HG02571 (cell line): ENCODE measurements around the gene SHISA6.

Experiments used
- ATAC-seq: cut with Tn5 transposase; IDR thresholded peaks from one replicate; pipeline ENCODE4 v1.9.1; 2021; ENCODE audit warnings: mild to moderate bottlenecking, moderate library complexity; ENCODE audit not compliant: unreplicated experiment

SHISA6 gene

GRCh38 chr17:11264183-11264871, 23.3 kb downstream of the SHISA6 start:
- ATAC-seq: no peak

- no peak for ATAC-seq
Measured at GRCh38 chr17:11267999-11268575, 27.1 kb downstream of the SHISA6 start.

- no peak for ATAC-seq
Measured at GRCh38 chr17:11269210-11269609, 28.2 kb downstream of the SHISA6 start.

GRCh38 chr17:11272191-11272590, 31.2 kb downstream of the SHISA6 start:
- ATAC-seq: no peak

- no peak for ATAC-seq
Measured at GRCh38 chr17:11273596-11273995, 32.6 kb downstream of the SHISA6 start.

- ATAC-seq: no peak
Measured at GRCh38 chr17:11274106-11274505, 33.1 kb downstream of the SHISA6 start.

- no peak for ATAC-seq
Measured at GRCh38 chr17:11276486-11276885, 35.5 kb downstream of the SHISA6 start.

GRCh38 chr17:11278186-11278991, 37.4 kb downstream of the SHISA6 start:
- no peak for ATAC-seq

- ATAC-seq: no peak
Measured at GRCh38 chr17:11278992-11279270, 37.9 kb downstream of the SHISA6 start.

- no peak for ATAC-seq
Measured at GRCh38 chr17:11279776-11280344, 38.8 kb downstream of the SHISA6 start.

- ATAC-seq: no peak
Measured at GRCh38 chr17:11282586-11282985, 41.6 kb downstream of the SHISA6 start.

- ATAC-seq: no peak
Measured at GRCh38 chr17:11284811-11285210, 43.8 kb downstream of the SHISA6 start.

- no peak for ATAC-seq
Measured at GRCh38 chr17:11285946-11286345, 44.9 kb downstream of the SHISA6 start.

- ATAC-seq: no peak
Measured at GRCh38 chr17:11287791-11288190, 46.8 kb downstream of the SHISA6 start.

- ATAC-seq: no peak
Measured at GRCh38 chr17:11290814-11291213, 49.8 kb downstream of the SHISA6 start.

GRCh38 chr17:11292491-11292890, 51.5 kb downstream of the SHISA6 start:
- no peak for ATAC-seq

- ATAC-seq: no peak
Measured at GRCh38 chr17:11293480-11293879, 52.5 kb downstream of the SHISA6 start.

GRCh38 chr17:11294826-11295225, 53.8 kb downstream of the SHISA6 start:
- no peak for ATAC-seq

GRCh38 chr17:11296994-11297393, 56.0 kb downstream of the SHISA6 start:
- ATAC-seq: no peak

- no peak for ATAC-seq
Measured at GRCh38 chr17:11298401-11298800, 57.4 kb downstream of the SHISA6 start.

GRCh38 chr17:11300201-11300600, 59.2 kb downstream of the SHISA6 start:
- no peak for ATAC-seq

- ATAC-seq: no peak
Measured at GRCh38 chr17:11300738-11301137, 59.7 kb downstream of the SHISA6 start.
